OCI-LY1 (cell line): ENCODE results near the gene DLX2.

Experiments used
- H2AFZ ChIP-seq: fragments of 200-600 bp; sonication (generic), shearing (Covaris generic); 2 replicates; pipeline ENCODE4 v1.6.0; 2014; ENCODE audit warnings: antibody characterized with exemption, mild to moderate bottlenecking, low read length
- H3F3A ChIP-seq: fragments of 200-600 bp; sonication (generic), shearing (Covaris generic); 2 replicates; pipeline ENCODE4 v1.6.0; 2014; ENCODE audit warnings: mild to moderate bottlenecking, antibody characterized with exemption, low read length, moderate library complexity; ENCODE audit not compliant: insufficient read depth
- H3K27ac ChIP-seq: fragments of 200-600 bp; sonication (generic); 2 replicates; pipeline ENCODE4 v1.5.1; 2014; ENCODE audit warnings: low read length, mixed run types, mild to moderate bottlenecking, low read depth; ENCODE audit not compliant: poor library complexity, severe bottlenecking
- H3K27me3 ChIP-seq: fragments of 200-600 bp; sonication (generic); 2 replicates; pipeline ENCODE4 v1.6.0; 2014; ENCODE audit warnings: antibody characterized with exemption, mild to moderate bottlenecking, low read length, moderate library complexity; ENCODE audit not compliant: insufficient read depth
- H3K36me3 ChIP-seq: fragments of 200-600 bp; sonication (generic); 2 replicates; pipeline ENCODE4 v1.6.1; 2014; ENCODE audit warnings: mild to moderate bottlenecking, antibody characterized with exemption, low read length, moderate library complexity, mixed read lengths; ENCODE audit not compliant: insufficient read depth
- H3K4me1 ChIP-seq: fragments of 200-600 bp; sonication (generic); 2 replicates; pipeline ENCODE4 v1.5.1; 2014; ENCODE audit warnings: mild to moderate bottlenecking, low read length, moderate library complexity; ENCODE audit not compliant: insufficient read depth, severe bottlenecking
- H3K4me2 ChIP-seq: fragments of 200-600 bp; sonication (generic), shearing (Covaris generic); 2 replicates; pipeline ENCODE4 v1.6.1; 2014; ENCODE audit warnings: low read length
- H3K4me3 ChIP-seq: fragments of 200-600 bp; sonication (generic); 2 replicates; pipeline ENCODE4 v1.5.1; 2014; ENCODE audit warnings: low read length, low read depth, mild to moderate bottlenecking, mixed read lengths; ENCODE audit not compliant: poor library complexity, severe bottlenecking
- H3K79me2 ChIP-seq: fragments of 200-600 bp; shearing (Covaris generic); 2 replicates; pipeline ENCODE4 v1.6.1; 2016; ENCODE audit warnings: mixed run types, low read length, mixed read lengths; ENCODE audit not compliant: insufficient read depth
- H3K9ac ChIP-seq: fragments of 200-600 bp; sonication (generic), shearing (Covaris generic); 2 replicates; pipeline ENCODE4 v1.6.1; 2014; ENCODE audit warnings: mild to moderate bottlenecking, low read length, mixed read lengths
- H3K9me2 ChIP-seq: fragments of 200-600 bp; sonication (generic), shearing (Covaris generic); 2 replicates; pipeline ENCODE4 v1.6.1; 2014; ENCODE audit warnings: low read depth, mild to moderate bottlenecking, low read length, mixed read lengths
- H3K9me3 ChIP-seq: fragments of 200-600 bp; shearing (Covaris generic); 2 replicates; pipeline ENCODE4 v1.6.1; 2014; ENCODE audit warnings: low read length, mixed read lengths
- H4K20me1 ChIP-seq: fragments of 200-600 bp; sonication (generic), shearing (Covaris generic); 2 replicates; pipeline ENCODE4 v1.6.0; 2016; ENCODE audit warnings: mild to moderate bottlenecking, low read length; ENCODE audit not compliant: insufficient read depth
- EZH2 ChIP-seq: fragments of 200-600 bp; sonication (generic), shearing (Covaris generic); IDR thresholded peaks from 2 replicates; pipeline ENCODE4 v1.8.0; 2017; ENCODE audit warnings: borderline replicate concordance, mixed run types, mild to moderate bottlenecking, antibody characterized with exemption, low read length, moderate library complexity, mixed read lengths
- TF ChIP-seq, protein P1 (sequence below): fragments of 200-600 bp; sonication (generic), shearing (Covaris generic); IDR thresholded peaks from 2 replicates; pipeline ENCODE4 v1.5.1; 2017; ENCODE audit warnings: mild to moderate bottlenecking, antibody characterized with exemption, low read length, moderate library complexity, mixed read lengths

Gene DLX2

GRCh38 chr2:172095905-172096625, 6.6 kb downstream of the DLX2 start:
- Histone ChIP-seq H3K27me3 (no peaks in the 10 kb centered on the region; the same call in 1 of the 2 replicates), H3K36me3 (no peaks in the 10 kb centered on the region), H3K79me2 (no peaks in the 10 kb centered on the region), H3K27ac (no peak overlapping the region), H3K9me3 (no peaks in the 10 kb centered on the region), H4K20me1 (no peaks in the 10 kb centered on the region), H3K9ac (no peak overlapping the region; the same call in 1 of the 2 replicates), H3F3A (no peaks in the 10 kb centered on the region), H3K4me1 (peaks cover 57% of the 10 kb centered on the region), H3K9me2 (no peaks in the 10 kb centered on the region), H2AFZ (no peak overlapping the region), H3K4me2 (peak overlapping the region; percentile 68), H3K4me3 (peak overlapping the region; percentile 57)
- TF ChIP-seq, protein P1, sequence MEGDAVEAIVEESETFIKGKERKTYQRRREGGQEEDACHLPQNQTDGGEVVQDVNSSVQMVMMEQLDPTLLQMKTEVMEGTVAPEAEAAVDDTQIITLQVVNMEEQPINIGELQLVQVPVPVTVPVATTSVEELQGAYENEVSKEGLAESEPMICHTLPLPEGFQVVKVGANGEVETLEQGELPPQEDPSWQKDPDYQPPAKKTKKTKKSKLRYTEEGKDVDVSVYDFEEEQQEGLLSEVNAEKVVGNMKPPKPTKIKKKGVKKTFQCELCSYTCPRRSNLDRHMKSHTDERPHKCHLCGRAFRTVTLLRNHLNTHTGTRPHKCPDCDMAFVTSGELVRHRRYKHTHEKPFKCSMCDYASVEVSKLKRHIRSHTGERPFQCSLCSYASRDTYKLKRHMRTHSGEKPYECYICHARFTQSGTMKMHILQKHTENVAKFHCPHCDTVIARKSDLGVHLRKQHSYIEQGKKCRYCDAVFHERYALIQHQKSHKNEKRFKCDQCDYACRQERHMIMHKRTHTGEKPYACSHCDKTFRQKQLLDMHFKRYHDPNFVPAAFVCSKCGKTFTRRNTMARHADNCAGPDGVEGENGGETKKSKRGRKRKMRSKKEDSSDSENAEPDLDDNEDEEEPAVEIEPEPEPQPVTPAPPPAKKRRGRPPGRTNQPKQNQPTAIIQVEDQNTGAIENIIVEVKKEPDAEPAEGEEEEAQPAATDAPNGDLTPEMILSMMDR = peak; percentile 55
- no peak for TF ChIP-seq EZH2

DNA sequence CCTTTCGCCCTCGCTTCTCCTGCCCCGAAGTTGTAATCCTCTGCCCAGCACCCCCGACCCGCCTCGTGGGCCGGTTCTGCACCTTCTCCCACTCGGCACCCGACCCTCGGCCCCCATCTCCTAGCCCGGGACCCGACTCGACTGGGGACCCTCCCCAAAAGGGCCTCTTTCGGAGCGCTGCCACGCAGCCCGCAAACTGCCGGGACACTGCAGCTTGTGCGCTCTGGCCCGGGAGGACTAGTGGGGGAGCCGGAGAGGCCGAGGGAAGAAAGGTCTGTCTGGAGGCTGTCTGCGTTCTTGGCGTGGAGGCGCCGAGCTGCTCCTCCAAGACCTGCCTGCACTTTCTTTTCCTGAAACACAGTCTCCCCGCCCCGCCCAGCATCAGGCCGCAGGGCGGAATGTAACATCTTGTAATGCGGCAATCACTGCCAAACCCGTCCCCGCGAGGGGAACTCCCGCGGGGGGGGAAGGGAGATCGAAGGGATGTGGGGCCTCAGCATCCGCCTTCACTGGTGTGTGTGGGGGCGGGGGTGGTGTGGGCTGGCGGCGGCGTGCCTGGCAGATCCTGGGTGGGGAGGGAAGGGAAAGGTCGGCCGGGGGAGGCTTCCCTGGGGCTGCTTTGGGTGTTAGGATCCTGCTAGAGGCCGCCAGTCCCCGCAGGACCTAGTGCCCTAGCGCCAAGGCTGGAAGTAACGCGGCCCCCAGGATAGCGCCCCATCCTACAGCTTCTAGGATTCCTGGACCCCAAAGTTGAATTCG, 7.4 kb downstream of the DLX2 start:
- peak overlapping the region; percentile 57 for H3K4me3 ChIP-seq
- H3K9me3 ChIP-seq = no peaks in the 10 kb centered on the region
- H3F3A ChIP-seq = no peaks in the 10 kb centered on the region
- peaks cover 49% of the 10 kb centered on the region for H3K4me1 ChIP-seq
- no peaks in the 10 kb centered on the region for H3K79me2 ChIP-seq
- H2AFZ ChIP-seq = no peak overlapping the region
- no peaks in the 10 kb centered on the region; the same call in 1 of the 2 replicates for H3K27me3 ChIP-seq
- H3K4me2 ChIP-seq = peak overlapping the region; percentile 68
- H3K27ac ChIP-seq = no peak overlapping the region
- peak overlapping the region; percentile 16; the same call in 1 of the 2 replicates for H3K9ac ChIP-seq
- H3K36me3 ChIP-seq = no peaks in the 10 kb centered on the region
- TF ChIP-seq, protein P1 = no peak
- TF ChIP-seq EZH2 = no peak
- H4K20me1 ChIP-seq = no peaks in the 10 kb centered on the region
- H3K9me2 ChIP-seq = no peaks in the 10 kb centered on the region

- no peak overlapping the region for H2AFZ ChIP-seq
- peak overlapping the region; percentile 16; the same call in 1 of the 2 replicates for H3K9ac ChIP-seq
- no peaks in the 10 kb centered on the region for H4K20me1 ChIP-seq
These were observed 8.2 kb downstream of the DLX2 start for GRCh38 chr2:172094294-172095145.

More at GRCh38 chr2:172094294-172095145, 8.2 kb downstream of the DLX2 start:
- no peaks in the 10 kb centered on the region for H3K36me3 ChIP-seq
- H3F3A ChIP-seq = no peaks in the 10 kb centered on the region
- TF ChIP-seq, protein P1 = no peak
- no peak for TF ChIP-seq EZH2
- H3K4me2 ChIP-seq = peak overlapping the region; percentile 68
- H3K27me3 ChIP-seq = no peaks in the 10 kb centered on the region; the same call in 1 of the 2 replicates
- no peaks in the 10 kb centered on the region for H3K79me2 ChIP-seq
- H3K4me3 ChIP-seq = peak overlapping the region; percentile 57
- H3K27ac ChIP-seq = no peak overlapping the region
- H3K4me1 ChIP-seq = peaks cover 41% of the 10 kb centered on the region
- no peaks in the 10 kb centered on the region for H3K9me2 ChIP-seq
- no peaks in the 10 kb centered on the region for H3K9me3 ChIP-seq
